Mesenchymal stem cell (in vitro differentiated cells and primary cell): ENCODE results near the gene NAA20.
A peak's percentile ranks its signal among the peaks of the same experiment; 100 is the strongest.

Experiments
- DNase-seq: peaks from one replicate; pipeline ENCODE4 v3.0.0-alpha.2; 2013
- H2AFZ ChIP-seq: one replicate; pipeline ENCODE4 v1.6.1; 2013; ENCODE audit warnings: low read depth, mild to moderate bottlenecking, control low read depth, inconsistent platforms, low read length, moderate library complexity
- H2AK5ac ChIP-seq: 2 replicates; pipeline ENCODE4 v1.6.1; 2013; ENCODE audit warnings: low read length, moderate library complexity, mild to moderate bottlenecking, inconsistent platforms; ENCODE audit not compliant: severe bottlenecking
- H2BK120ac ChIP-seq: one replicate; pipeline ENCODE4 v1.6.1; 2013; ENCODE audit warnings: low read depth, mild to moderate bottlenecking, inconsistent platforms, low read length, moderate library complexity
- H2BK12ac ChIP-seq, 2 experiments: one replicate each; pipeline ENCODE4 v1.6.1; 2013; ENCODE audit warnings: inconsistent platforms in 2 of 2, low read length in 2 of 2, mild to moderate bottlenecking in 2 of 2, moderate library complexity in 2 of 2, control low read depth in 1 of 2
- H2BK15ac ChIP-seq: one replicate; pipeline ENCODE4 v1.6.1; 2013; ENCODE audit warnings: mild to moderate bottlenecking, low read depth, inconsistent platforms; ENCODE audit not compliant: poor library complexity, severe bottlenecking
- H2BK5ac ChIP-seq: 2 replicates; pipeline ENCODE4 v1.6.1; 2013; ENCODE audit warnings: low read depth, mild to moderate bottlenecking, low read length, control low read depth, inconsistent platforms; ENCODE audit not compliant: poor library complexity, severe bottlenecking
- H3K14ac ChIP-seq, 2 experiments: one replicate each; pipeline ENCODE4 v1.6.1; 2013; ENCODE audit warnings: inconsistent platforms in 2 of 2, low read length in 2 of 2, control low read depth in 1 of 2, mild to moderate bottlenecking in 1 of 2, moderate library complexity in 1 of 2
- H3K18ac ChIP-seq, 2 experiments: one replicate each; pipeline ENCODE4 v1.6.1; 2013; ENCODE audit warnings: inconsistent platforms in 2 of 2, low read length in 2 of 2, control low read depth in 1 of 2, low read depth in 1 of 2, mild to moderate bottlenecking in 1 of 2
- H3K23ac ChIP-seq, 2 experiments: one replicate each; pipeline ENCODE4 v1.6.1; 2013; ENCODE audit warnings: inconsistent platforms in 2 of 2, low read length in 2 of 2, mild to moderate bottlenecking in 2 of 2, moderate library complexity in 2 of 2, control low read depth in 1 of 2
- H3K27ac ChIP-seq: 2 replicates; pipeline ENCODE4 v1.5.1; 2013; ENCODE audit warnings: mild to moderate bottlenecking, moderate library complexity, low read length, control low read depth, inconsistent platforms; ENCODE audit not compliant: poor library complexity, severe bottlenecking
- H3K27me3 ChIP-seq, 2 experiments: 2 replicates each; pipeline versions ENCODE4 v1.6.1 to v1.7.0; 2013; ENCODE audit warnings: low read length in 2 of 2, mild to moderate bottlenecking in 2 of 2, moderate library complexity in 2 of 2, control low read depth in 1 of 2, inconsistent platforms in 1 of 2; ENCODE audit not compliant: control insufficient read depth in 1 of 2, insufficient read depth in 1 of 2
- H3K36me3 ChIP-seq, 2 experiments: 2 replicates each; pipeline versions ENCODE4 v1.6.1 to v1.7.0; 2013; ENCODE audit warnings: low read length in 2 of 2, control low read depth in 1 of 2, inconsistent platforms in 1 of 2, low read depth in 1 of 2, mild to moderate bottlenecking in 1 of 2; ENCODE audit not compliant: insufficient read depth in 2 of 2, control insufficient read depth in 1 of 2
- H3K4ac ChIP-seq, 2 experiments: one replicate each; pipeline ENCODE4 v1.6.1; 2013; ENCODE audit warnings: inconsistent platforms in 2 of 2, low read length in 2 of 2, mild to moderate bottlenecking in 2 of 2, moderate library complexity in 2 of 2, control low read depth in 1 of 2, low read depth in 1 of 2
- H3K4me1 ChIP-seq: 2 replicates; pipeline ENCODE4 v1.6.1; 2013; ENCODE audit warnings: low read depth, low read length, control low read depth; ENCODE audit not compliant: control insufficient read depth, insufficient read depth
- H3K4me2 ChIP-seq: 2 replicates; pipeline ENCODE4 v1.6.1; 2013; ENCODE audit warnings: low read length, mild to moderate bottlenecking, inconsistent platforms; ENCODE audit not compliant: poor library complexity, severe bottlenecking
- H3K4me3 ChIP-seq, 2 experiments: 2 replicates each; pipeline versions ENCODE4 v1.5.1 to v1.7.0; 2013; ENCODE audit warnings: low read length in 2 of 2, mild to moderate bottlenecking in 2 of 2, control low read depth in 1 of 2, low read depth in 1 of 2; ENCODE audit not compliant: insufficient read depth in 1 of 2
- H3K79me1 ChIP-seq: replicated peaks from 2 replicates; pipeline ENCODE4 v1.6.1; 2013; ENCODE audit warnings: mild to moderate bottlenecking, control low read depth, low read length, inconsistent platforms; ENCODE audit not compliant: poor library complexity, severe bottlenecking
- H3K9ac ChIP-seq: 2 replicates; pipeline ENCODE4 v1.7.0; 2013; ENCODE audit warnings: mild to moderate bottlenecking, low read length, moderate library complexity
- H3K9me3 ChIP-seq: 2 replicates; pipeline ENCODE4 v1.7.0; 2013; ENCODE audit warnings: mild to moderate bottlenecking, low read length; ENCODE audit not compliant: control insufficient read depth
- H4K8ac ChIP-seq: one replicate; pipeline ENCODE4 v1.6.1; 2013; ENCODE audit warnings: inconsistent platforms, mild to moderate bottlenecking, low read length, moderate library complexity
- H4K91ac ChIP-seq: one replicate; pipeline ENCODE4 v1.6.1; 2013; ENCODE audit warnings: mild to moderate bottlenecking, low read length, inconsistent platforms
- WGBS: methylation state at CpG from one replicate; pipeline ENCODE4 v1.1.7; 2013; ENCODE audit warnings: mixed read lengths; 5-methylcytosine and 5-hydroxymethylcytosine counted together

Gene NAA20

GRCh38 chr20:20023395-20023794 lies 6.2 kb downstream of the NAA20 start:
- H3K14ac ChIP-seq, result no peak overlapping the region
- H3K4me1 ChIP-seq, result peaks cover 11% of the 10 kb centered on the region
- H2BK15ac ChIP-seq, result no peak overlapping the region
- H2BK120ac ChIP-seq, result no peak overlapping the region
- no peak overlapping the region for H3K23ac ChIP-seq
- no peak overlapping the region for H3K18ac ChIP-seq
- H3K4me3 ChIP-seq, result no peak overlapping the region
- no peak overlapping the region for H3K4me2 ChIP-seq
- no peak for DNase-seq
- H2BK12ac ChIP-seq, result no peak overlapping the region
- WGBS, result no CpG with 5 or more reads among the region's 3 CpGs
- H3K79me1 ChIP-seq, result peaks cover 2% of the 10 kb centered on the region
- H3K9ac ChIP-seq, result no peak overlapping the region
- no peak overlapping the region for H2AK5ac ChIP-seq
- H3K4ac ChIP-seq, result no peak overlapping the region
- H3K36me3 ChIP-seq, result peaks cover 10 to 55% of the 10 kb centered on the region in 2 experiments
- H4K8ac ChIP-seq, result no peak overlapping the region
- H3K9me3 ChIP-seq, result no peaks in the 10 kb centered on the region
- H2AFZ ChIP-seq, result no peak overlapping the region
- H3K27me3 ChIP-seq, result no peaks in the 10 kb centered on the region
- H3K27ac ChIP-seq, result no peak overlapping the region
- H2BK5ac ChIP-seq, result no peak overlapping the region
- H4K91ac ChIP-seq, result no peak overlapping the region

DNA sequence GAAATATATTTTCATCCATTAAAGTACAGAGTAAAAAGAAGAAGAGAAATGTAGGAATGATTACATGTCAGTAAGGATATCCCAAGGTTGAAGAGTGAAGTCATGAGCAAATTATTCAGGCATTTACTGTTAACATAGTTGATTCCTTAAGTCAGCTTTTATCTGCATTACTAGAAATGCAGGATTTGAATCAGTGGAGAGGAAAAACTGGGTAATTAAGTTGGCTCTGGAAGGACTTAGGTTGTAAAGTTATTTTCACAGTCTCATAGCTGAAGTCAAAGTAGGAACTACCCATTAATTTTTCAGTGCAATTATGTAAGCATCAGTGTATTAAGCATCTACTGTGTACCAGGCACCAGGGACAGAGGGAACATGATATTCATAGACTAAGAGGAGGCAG lies 7.8 kb downstream of the NAA20 start:
- H3K18ac ChIP-seq, result no peak overlapping the region
- no peak overlapping the region for H2BK12ac ChIP-seq
- no peak overlapping the region for H2BK15ac ChIP-seq
- H3K23ac ChIP-seq, result no peak overlapping the region
- no peak overlapping the region for H3K4me2 ChIP-seq
- peak overlapping the region; percentile 74 for H3K27ac ChIP-seq
- H2AK5ac ChIP-seq, result no peak overlapping the region
- no peak overlapping the region for H3K14ac ChIP-seq
- peaks cover 3% of the 10 kb centered on the region for H3K79me1 ChIP-seq
- H3K9me3 ChIP-seq, result no peaks in the 10 kb centered on the region
- H3K4me3 ChIP-seq, result no peak overlapping the region
- peaks cover 3% of the 10 kb centered on the region for H3K4me1 ChIP-seq
- H3K4ac ChIP-seq, result no peak overlapping the region
- H2BK120ac ChIP-seq, result no peak overlapping the region
- DNase-seq, result peak; percentile 27
- H2AFZ ChIP-seq, result no peak overlapping the region
- H3K9ac ChIP-seq, result peak overlapping the region; percentile 6
- peaks cover 14 to 64% of the 10 kb centered on the region in 2 experiments for H3K36me3 ChIP-seq
- no peak overlapping the region for H4K91ac ChIP-seq
- no peaks in the 10 kb centered on the region for H3K27me3 ChIP-seq
- no peak overlapping the region for H2BK5ac ChIP-seq
- no peak overlapping the region for H4K8ac ChIP-seq

DNA sequence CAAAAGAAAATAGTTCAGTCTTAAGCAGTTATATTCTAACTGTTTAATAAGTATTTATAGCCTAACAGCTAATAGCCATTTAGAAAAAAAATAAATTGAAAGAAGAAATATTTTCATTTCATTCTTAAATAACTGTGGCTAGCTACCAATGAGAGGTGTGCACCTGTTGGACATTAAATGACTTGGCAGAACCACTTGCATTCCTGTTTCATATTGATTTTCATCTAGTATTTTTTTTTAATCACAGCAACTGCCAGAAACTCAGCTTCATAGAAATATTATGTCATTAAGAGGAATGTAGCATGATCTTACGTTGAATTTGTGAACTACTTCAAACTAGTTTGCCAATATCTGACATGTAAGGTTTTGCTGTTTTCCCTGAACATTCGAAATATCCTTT lies 10.1 kb downstream of the NAA20 start:
- Histone ChIP-seq H3K4me2 (no peak overlapping the region), H4K8ac (no peak overlapping the region), H4K91ac (no peak overlapping the region), H3K4me3 (no peak overlapping the region), H3K36me3 (peaks cover 10 to 78% of the 10 kb centered on the region in 2 experiments), H2AK5ac (no peak overlapping the region), H3K79me1 (peaks cover 1% of the 10 kb centered on the region), H3K14ac (no peak overlapping the region), H3K4me1 (peaks cover 3% of the 10 kb centered on the region), H2BK120ac (no peak overlapping the region), H3K18ac (no peak overlapping the region), H2BK5ac (no peak overlapping the region), H2BK15ac (no peak overlapping the region), H2AFZ (no peak overlapping the region), H3K9ac (no peak overlapping the region), H3K9me3 (no peaks in the 10 kb centered on the region), H3K4ac (no peak overlapping the region), H3K27ac (no peak overlapping the region), H3K27me3 (no peaks in the 10 kb centered on the region), H3K23ac (no peak overlapping the region), H2BK12ac (no peak overlapping the region)
- DNase-seq, result no peak
- 100% methylated on average over 2 of the region's 2 CpGs for WGBS

- Histone ChIP-seq H3K4ac (no peak overlapping the region), H3K18ac (no peak overlapping the region), H3K4me2 (no peak overlapping the region), H3K14ac (no peak overlapping the region), H2BK5ac (no peak overlapping the region), H3K36me3 (peaks cover 6 to 93% of the 10 kb centered on the region in 2 experiments), H3K9ac (no peak overlapping the region), H3K23ac (no peak overlapping the region), H2BK15ac (no peak overlapping the region), H3K4me1 (no peaks in the 10 kb centered on the region), H4K91ac (no peak overlapping the region), H2BK120ac (no peak overlapping the region), H2BK12ac (no peak overlapping the region), H4K8ac (no peak overlapping the region), H2AK5ac (no peak overlapping the region), H3K4me3 (no peak overlapping the region), H3K27me3 (no peaks in the 10 kb centered on the region), H3K79me1 (peaks cover 7% of the 10 kb centered on the region), H3K9me3 (no peaks in the 10 kb centered on the region), H2AFZ (no peak overlapping the region), H3K27ac (no peak overlapping the region)
- 87% methylated on average over 4 of the region's 5 CpGs for WGBS
- DNase-seq, result no peak
Observed at GRCh38 chr20:20031790-20032189, 14.6 kb downstream of the NAA20 start.
